HG03280 (cell line): Measurements from ENCODE around the gene TRAPPC10.
"Not testable (repeated sequence)": the region's sequence is repeated elsewhere in the genome, so short reads cannot be mapped to it uniquely, and the experiment has no call there.

ENCODE experiments used
- ATAC-seq: cut with Tn5 transposase; IDR thresholded peaks from one replicate; pipeline ENCODE4 v1.9.1; 2021; ENCODE audit warnings: mild to moderate bottlenecking, moderate library complexity; ENCODE audit not compliant: unreplicated experiment

Gene TRAPPC10

GRCh38 chr21:44084496-44085241, 72.6 kb downstream of the TRAPPC10 start:
- no peak for ATAC-seq

- no peak for ATAC-seq
Observed at GRCh38 chr21:44085491-44086321, 73.6 kb downstream of the TRAPPC10 start.

- no peak for ATAC-seq
Observed at GRCh38 chr21:44086636-44087425, 74.7 kb downstream of the TRAPPC10 start.

GRCh38 chr21:44087426-44088400, 75.6 kb downstream of the TRAPPC10 start:
- ATAC-seq, result no peak

- no peak for ATAC-seq
Observed at GRCh38 chr21:44088401-44088780, 76.3 kb downstream of the TRAPPC10 start.

- no peak for ATAC-seq
Observed at GRCh38 chr21:44089001-44089911, 77.1 kb downstream of the TRAPPC10 start.

- no peak for ATAC-seq
Observed at GRCh38 chr21:44090325-44090724, 78.2 kb downstream of the TRAPPC10 start.

GRCh38 chr21:44092211-44092610, 80.1 kb downstream of the TRAPPC10 start:
- ATAC-seq, result no peak

GRCh38 chr21:44093761-44094160, 81.7 kb downstream of the TRAPPC10 start:
- ATAC-seq, result no peak

GRCh38 chr21:44094832-44095231, 82.7 kb downstream of the TRAPPC10 start:
- ATAC-seq, result no peak

- not testable (repeated sequence) for ATAC-seq
Observed at GRCh38 chr21:44098507-44098906, 86.4 kb downstream of the TRAPPC10 start.

GRCh38 chr21:44098964-44099363, 86.9 kb downstream of the TRAPPC10 start:
- not testable (repeated sequence) for ATAC-seq

GRCh38 chr21:44107026-44107501, 95.0 kb downstream of the TRAPPC10 start, which contains the start of gene PWP2:
Gene PWP2 (plus strand): TSS chr21:44107399. CDS start chr21:44107417, 18 bp downstream.
- peak; percentile 90 for ATAC-seq

GRCh38 chr21:44107589-44107988, 95.5 kb downstream of the TRAPPC10 start:
- not testable (repeated sequence) for ATAC-seq

- not testable (repeated sequence) for ATAC-seq
Observed at GRCh38 chr21:44113702-44114371, 101.7 kb downstream of the TRAPPC10 start.

- not testable (repeated sequence) for ATAC-seq
Observed at GRCh38 chr21:44122131-44122530, 110.0 kb downstream of the TRAPPC10 start.

- not testable (repeated sequence) for ATAC-seq
Observed at GRCh38 chr21:44127827-44128226, 115.7 kb downstream of the TRAPPC10 start.

GRCh38 chr21:44133715-44134057, 121.6 kb downstream of the TRAPPC10 start:
- not testable (repeated sequence) for ATAC-seq
